Right renal cortex interstitium (tissue), 3 donors: ENCODE data around the gene TMA7. TPM values are rescaled to one million over a fixed set of nuclear protein-coding genes. Genes with fewer than 3 reads are reported as not detected.
"Not testable (repeated sequence)": the region's sequence is repeated elsewhere in the genome, so short reads cannot be mapped to it uniquely, and the experiment has no call there.

Experiments used
- DNase-seq, 3 donors: peaks; one replicate each; pipeline ENCODE4 v3.0.0-alpha.2; 2013; ENCODE audit warnings: low read depth in 3 of 3, low spot score in 2 of 3
- polyA plus RNA-seq, 3 donors: library from polyadenylated mRNA; unstranded; fragments of 120-200 nt; gene quantifications; one replicate each; pipeline ENCODE4 v1.2.1, GENCODE V29; 2013; ENCODE audit not compliant: insufficient read length in 3 of 3

The TMA7 gene
- polyA plus RNA-seq = 100 to 1,000 TPM; 284 to 297 (median 286) TPM

- DNase-seq = peak; percentile 89 to 93 (median 91)
These were observed at the start of gene TMA7, which contains the start of gene CCDC51 for GRCh38 chr3:48439820-48440589. TMA7 (plus strand) TSS chr3:48440257; CDS start chr3:48440297, 40 bp downstream. CCDC51 (minus strand) TSS chr3:48440119; CDS start chr3:48435128, 4,991 bp downstream.

DNA sequence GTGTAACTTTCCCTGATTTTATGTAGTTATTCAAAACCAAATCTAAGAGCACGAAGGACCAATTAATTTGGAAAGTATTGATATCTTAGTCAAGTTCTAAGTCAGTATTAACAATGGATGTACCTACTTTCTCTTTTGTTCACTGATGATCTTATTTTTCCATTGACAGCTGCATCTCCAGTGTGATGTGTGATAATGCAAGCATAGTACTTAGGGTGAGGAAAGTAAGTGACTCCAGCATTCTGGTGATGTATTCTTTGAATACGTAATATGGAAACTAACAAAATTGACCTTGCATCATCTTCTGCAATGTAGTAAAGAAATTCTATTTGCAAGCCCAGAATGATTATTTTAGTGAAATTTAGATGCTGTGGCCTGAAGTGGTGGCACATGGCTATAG lies 45.7 kb upstream of the TMA7 start:
- no peak for DNase-seq

GRCh38 chr3:48395714-48396113 lies 44.3 kb upstream of the TMA7 start:
- no peak for DNase-seq

DNA sequence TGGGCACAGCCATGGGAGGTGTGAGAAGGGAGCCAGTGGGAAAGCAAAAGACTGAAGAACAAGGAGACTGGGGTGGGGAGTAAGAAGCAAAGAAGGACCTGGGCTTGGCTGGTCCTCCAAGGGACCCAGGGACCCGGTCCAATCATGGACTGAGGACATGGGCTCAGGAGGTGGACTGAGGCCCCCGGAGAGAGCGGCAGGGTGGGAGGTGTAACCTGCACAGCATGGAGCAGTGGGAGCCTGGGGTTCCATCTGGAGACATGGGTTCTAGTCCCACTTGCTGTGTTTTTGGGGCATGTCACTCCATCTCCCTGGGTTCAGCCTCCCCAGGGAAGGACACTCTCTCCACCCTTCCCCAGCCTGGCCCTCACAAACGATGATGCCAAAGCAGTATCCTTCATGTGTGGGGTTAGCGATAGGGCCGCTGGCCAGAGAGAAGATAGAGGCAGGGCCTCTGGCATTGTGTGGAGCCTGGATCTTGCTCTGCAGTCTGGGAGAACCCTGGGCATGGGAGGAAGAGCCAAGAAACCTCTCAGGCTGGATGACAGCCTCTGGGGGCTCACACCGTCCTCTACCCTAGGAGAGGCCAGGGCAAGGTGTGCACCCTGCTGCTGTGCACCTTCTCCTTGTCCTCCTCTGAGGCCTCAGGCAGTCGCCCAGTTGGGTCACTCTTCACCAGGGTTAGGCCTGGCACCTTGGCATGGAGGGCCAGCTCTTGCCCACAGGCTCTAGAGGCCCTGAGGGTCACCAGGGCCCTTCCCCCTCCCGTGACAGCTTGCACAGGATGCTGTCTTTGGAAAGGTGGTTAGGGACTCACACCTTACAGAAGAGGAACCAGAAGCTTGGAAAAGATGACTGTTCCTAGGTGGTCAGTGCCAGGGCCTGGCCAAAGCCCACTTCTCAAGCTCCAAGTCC lies 42.0 kb upstream of the TMA7 start:
- no peak for DNase-seq

DNA sequence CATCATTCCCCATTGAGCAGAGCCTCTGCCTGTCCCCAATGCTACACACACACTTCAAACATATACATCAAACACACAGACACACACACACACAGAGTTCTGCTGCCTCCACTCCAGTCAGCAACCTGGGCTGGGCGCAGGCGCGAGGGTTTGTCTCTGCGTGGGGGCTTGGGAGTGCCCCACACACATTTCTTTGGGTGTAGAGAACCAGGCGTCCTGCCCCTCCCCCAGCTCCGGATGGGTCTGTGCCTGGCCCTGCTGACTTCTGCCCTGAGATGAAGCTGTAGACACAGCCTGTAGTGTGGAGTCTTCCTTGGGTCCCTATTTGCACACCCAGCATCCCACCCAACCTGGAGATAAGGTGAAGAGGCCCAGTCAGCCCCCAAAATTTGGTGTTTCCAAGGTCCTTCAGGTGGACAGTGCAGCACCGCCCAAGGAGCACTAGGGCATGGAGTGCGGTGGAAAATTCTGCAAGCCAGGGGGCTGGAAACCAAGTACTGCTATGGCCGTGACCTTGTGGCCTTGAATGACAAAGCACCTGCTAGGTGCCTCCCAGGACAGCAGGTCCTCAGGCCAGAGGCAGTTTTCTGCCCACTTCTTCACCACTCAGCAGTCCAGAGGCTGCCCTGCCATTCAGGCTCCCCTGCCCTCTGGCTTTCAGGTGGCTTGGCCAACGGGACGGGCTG lies 41.2 kb upstream of the TMA7 start:
- no peak for DNase-seq

DNA sequence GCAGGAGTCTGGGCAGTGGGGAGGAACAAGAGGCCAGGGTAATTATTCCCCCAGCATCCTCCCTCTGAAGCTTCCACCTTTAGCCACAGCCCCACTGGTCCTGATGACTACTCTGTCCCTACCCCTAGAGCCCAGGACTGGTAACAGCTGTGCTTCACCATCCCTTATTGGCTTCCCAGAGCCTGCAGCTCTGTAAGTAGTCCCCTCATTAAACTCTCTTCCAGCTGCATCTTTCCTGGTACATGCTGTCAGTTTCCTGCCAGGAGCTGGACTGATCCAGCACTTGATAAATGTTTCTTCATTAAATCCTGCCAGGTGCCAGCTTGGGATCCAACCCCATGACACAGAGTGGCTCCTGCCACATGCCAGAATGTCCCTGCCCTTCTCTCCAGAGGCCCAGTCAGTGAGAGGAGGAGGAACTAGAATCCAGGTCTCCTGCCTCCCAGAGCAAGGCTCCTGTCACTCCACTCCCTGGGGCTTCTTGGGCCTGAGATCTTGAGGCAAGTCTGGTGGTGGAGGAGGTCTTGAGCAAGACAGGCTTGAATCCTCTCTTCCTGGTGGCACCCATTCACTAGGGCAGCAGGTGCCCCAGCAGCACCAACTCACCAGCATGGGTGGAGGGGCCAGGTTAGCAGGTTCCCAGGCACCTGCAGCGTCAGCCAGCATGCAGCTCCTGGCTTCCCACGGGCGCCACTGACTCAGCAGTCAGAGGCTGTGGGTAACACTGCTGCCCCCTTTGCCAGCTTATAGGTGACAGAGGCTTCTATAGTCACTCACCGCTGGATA lies 40.5 kb upstream of the TMA7 start:
- DNase-seq = no peak

GRCh38 chr3:48400824-48401433 lies 39.1 kb upstream of the TMA7 start:
- peak; percentile 23 to 50 (median 45) for DNase-seq

DNA sequence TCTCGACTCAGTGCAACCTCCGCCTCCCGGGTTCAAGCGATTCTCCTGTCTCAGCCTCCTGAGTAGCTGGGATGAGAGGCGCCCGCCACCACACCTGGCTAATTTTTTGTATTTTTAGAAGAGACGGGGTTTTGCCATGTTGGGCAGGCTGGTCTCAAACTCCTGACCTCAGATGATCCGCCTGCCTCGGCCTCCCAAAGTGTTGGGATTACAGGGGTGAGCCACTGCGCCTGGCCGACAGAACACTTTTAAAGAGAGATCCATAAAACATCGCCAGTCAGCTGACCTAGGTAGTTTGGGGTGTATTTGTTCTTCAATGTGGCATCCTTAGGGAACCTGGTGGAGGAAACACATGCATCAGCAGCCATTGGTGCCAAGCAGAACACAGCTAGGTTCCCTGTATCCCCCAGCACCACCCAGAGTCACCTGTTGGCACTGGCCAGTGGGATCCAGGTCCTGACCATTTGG lies 38.6 kb upstream of the TMA7 start:
- not testable (repeated sequence) for DNase-seq

DNA sequence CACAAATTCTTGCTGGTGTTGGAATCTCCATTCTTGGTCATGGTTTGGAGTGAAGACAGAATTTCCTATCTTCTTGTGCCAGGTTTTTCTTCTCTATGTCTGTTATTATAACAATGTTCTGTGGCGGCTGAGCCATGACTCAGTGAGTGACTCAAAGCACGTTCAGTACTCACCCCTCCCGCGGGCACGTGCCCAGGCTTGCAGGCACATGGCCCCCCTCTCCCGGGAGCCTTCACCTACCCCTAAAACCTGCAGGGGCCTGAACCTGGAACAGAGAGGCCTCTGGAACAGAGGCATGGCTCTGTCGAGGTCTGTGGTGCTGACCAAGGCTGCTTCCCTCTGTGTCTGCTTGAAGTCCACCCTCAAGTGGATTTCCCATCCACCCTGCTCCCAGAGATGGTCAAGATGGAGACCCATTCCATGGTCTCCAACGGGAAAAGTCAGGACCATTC lies 37.8 kb upstream of the TMA7 start:
- DNase-seq = no peak

GRCh38 chr3:48402907-48403306 lies 37.1 kb upstream of the TMA7 start:
- no peak for DNase-seq

DNA sequence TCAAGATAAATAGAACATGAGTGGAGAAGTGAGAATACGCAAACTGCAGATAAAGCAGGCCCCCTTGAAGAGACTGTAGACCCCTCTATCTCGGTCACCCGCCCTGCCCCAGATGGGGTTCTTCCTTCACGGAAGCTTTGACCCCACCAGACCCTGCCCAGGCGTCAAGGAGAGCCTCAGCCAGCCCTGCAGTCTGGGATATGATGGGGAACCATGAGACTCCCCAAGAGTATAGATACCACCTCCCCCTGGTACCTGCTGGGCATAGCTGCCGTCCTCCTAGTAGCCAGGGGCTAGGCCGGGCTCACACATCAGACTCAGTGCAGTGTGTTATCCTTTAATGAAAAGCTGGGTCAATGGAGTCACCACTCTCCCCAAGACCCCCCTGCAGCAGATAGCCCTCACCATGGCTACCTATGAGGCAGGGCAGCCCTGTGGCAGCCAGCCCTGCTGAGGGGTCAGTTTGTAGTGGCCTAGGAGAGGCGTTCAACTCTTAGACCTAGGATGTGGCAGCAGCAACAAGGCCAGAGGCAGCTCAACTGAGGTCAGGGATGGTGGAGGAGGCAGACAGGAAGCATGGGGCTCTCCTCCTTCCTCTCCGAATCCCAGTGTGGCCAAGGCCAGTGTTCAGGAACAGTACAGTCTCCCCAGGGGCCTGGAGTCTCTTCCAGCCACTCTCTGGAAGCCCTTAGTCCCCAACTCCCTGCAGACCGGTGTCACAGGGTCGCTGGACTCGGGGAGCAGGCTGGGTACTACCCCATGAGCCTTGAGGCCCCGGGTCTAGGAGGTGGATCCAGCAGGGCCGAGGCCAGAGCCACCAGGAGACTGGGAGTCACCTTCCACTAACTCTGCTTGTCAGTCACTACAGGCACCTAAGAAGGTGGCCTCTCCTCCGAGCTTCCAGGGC lies 36.3 kb upstream of the TMA7 start:
- DNase-seq = no peak

GRCh38 chr3:48404440-48405342 lies 35.4 kb upstream of the TMA7 start:
- DNase-seq = no peak

- no peak for DNase-seq
These were observed 34.6 kb upstream of the TMA7 start for GRCh38 chr3:48405343-48405881.

- no peak for DNase-seq
These were observed 34.1 kb upstream of the TMA7 start for GRCh38 chr3:48405971-48406370.

- no peak for DNase-seq
These were observed 33.3 kb upstream of the TMA7 start for GRCh38 chr3:48406443-48407431.

DNA sequence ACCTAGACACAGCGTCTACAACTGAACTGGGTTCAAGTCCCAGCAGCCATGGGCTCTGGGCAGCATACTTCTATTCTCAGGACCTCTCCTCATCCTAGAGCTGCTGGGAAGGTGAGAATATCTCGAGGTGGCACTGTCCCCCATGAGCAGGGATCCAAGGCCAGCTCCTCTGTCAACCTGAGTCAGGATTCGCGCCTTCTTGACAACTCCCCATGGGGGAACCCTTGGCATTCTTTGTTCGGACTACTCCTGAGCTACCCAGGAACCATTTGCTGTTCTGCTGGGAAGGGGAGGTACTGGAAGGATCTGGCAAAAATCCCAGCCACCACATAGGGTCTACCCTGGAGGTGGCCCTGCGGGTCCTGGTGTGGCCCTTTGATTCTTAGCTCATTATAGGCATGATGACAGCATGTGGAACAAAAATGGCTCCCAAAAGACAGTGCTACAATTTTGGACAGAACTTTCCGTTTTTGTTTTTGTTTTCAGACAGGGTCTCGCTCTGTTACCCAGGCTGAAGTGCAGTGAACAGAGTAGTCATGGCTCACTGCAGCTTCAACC lies 32.4 kb upstream of the TMA7 start:
- no peak for DNase-seq
